UCSD-AML1 (cell line): ENCODE measurements around the gene LRRC10B.

Source experiments
- DNase-seq: peaks from one replicate; lab custom pipeline; 2025; ENCODE audit not compliant: unreplicated experiment; lab: John Stamatoyannopoulos, UW

LRRC10B gene

GRCh38 chr11:61528114-61528513 is 19.6 kb downstream of the LRRC10B start:
- no peak for DNase-seq

GRCh38 chr11:61529537-61530225 is 21.1 kb downstream of the LRRC10B start:
- DNase-seq: no peak

GRCh38 chr11:61531044-61531443 is 22.5 kb downstream of the LRRC10B start:
- DNase-seq: no peak

- peak; percentile 40 for DNase-seq
These were observed 23.8 kb downstream of the LRRC10B start for GRCh38 chr11:61532134-61533038.

- no peak for DNase-seq
These were observed 24.5 kb downstream of the LRRC10B start for GRCh38 chr11:61533039-61533375.

GRCh38 chr11:61533401-61533800 is 24.9 kb downstream of the LRRC10B start:
- DNase-seq: no peak

GRCh38 chr11:61534025-61534932 is 25.7 kb downstream of the LRRC10B start:
- DNase-seq: no peak

- DNase-seq: no peak
These were observed 26.6 kb downstream of the LRRC10B start for GRCh38 chr11:61534933-61535839.

- no peak for DNase-seq
These were observed 27.6 kb downstream of the LRRC10B start for GRCh38 chr11:61535998-61536675.

GRCh38 chr11:61536676-61537270 is 28.2 kb downstream of the LRRC10B start:
- no peak for DNase-seq

GRCh38 chr11:61537326-61537725 is 28.8 kb downstream of the LRRC10B start:
- no peak for DNase-seq

- DNase-seq: no peak
These were observed 30.1 kb downstream of the LRRC10B start for GRCh38 chr11:61538636-61538961.

- DNase-seq: no peak
These were observed 30.5 kb downstream of the LRRC10B start for GRCh38 chr11:61539006-61539405.

GRCh38 chr11:61539831-61540357 is 31.3 kb downstream of the LRRC10B start:
- no peak for DNase-seq

- DNase-seq: no peak
These were observed 32.0 kb downstream of the LRRC10B start for GRCh38 chr11:61540528-61540927.

- no peak for DNase-seq
These were observed 33.0 kb downstream of the LRRC10B start for GRCh38 chr11:61541598-61541997.

- no peak for DNase-seq
These were observed 33.5 kb downstream of the LRRC10B start for GRCh38 chr11:61542024-61542461.

- no peak for DNase-seq
These were observed 34.2 kb downstream of the LRRC10B start for GRCh38 chr11:61542705-61543104.

GRCh38 chr11:61543606-61544306 is 35.2 kb downstream of the LRRC10B start:
- DNase-seq: no peak
